Measurements from ENCODE around the gene CNPPD1. TPM values are rescaled to one million over a fixed set of nuclear protein-coding genes. Genes with fewer than 3 reads are reported as not detected.
"Not testable (repeated sequence)": the region's sequence is repeated elsewhere in the genome, so short reads cannot be mapped to it uniquely, and the experiment has no call there.

The CNPPD1 gene
- total and polyA plus RNA-seq, 5 donors: 40.0 to 53.1 (median 45.1) TPM

DNA sequence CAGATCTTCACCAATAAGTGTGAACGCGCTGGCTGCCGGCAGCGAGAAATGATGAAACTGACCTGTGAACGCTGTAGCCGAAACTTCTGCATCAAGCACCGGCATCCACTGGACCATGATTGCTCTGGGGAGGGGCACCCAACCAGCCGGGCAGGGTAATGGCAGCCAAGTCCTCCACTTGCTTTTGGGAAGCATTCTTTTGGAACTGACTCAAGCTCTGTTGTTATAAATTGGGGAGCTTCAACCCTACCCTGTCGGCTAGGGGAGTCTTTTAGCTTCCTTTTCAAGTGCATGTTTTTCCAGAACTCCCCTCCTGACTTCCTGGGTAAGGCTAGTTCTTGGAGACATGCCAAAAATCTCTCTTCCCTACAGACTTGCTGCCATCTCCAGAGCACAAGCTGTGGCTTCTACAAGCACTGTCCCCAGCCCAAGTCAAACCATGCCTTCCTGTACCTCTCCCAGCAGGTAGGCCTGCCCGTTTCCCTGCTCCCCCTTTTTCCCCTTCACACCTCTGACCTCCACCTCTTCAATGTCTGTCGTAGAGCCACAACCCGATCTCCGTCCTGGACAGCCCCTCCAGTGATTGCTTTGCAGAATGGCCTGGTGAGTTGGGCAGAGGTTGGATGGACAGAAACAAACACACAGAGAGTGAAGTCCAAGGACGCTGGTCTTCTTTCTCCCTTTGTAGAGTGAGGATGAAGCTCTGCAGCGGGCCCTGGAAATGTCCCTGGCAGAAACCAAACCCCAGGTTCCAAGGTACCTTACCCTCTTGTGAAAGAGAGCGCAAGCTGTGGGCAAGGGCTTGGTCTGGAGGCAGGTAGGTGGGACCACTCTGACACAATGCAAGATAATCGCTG is 31.4 kb upstream of the CNPPD1 start:
- DNase-seq: peak in 2 of 3 donors; percentile 40 to 55
- Histone ChIP-seq H3K4me1 (ENCODE audit: control insufficient read depth, insufficient read depth, low read length) (peaks cover 10% of the 10 kb centered on the region), H3K27ac (ENCODE audit: low read length) (peak overlapping the region; percentile 82), H3K27me3 (ENCODE audit: control insufficient read depth, insufficient read depth) (no peaks in the 10 kb centered on the region), H3K4me3 (ENCODE audit: low read length) (no peak overlapping the region), H3K9me3 (ENCODE audit: control insufficient read depth, low read length) (no peaks in the 10 kb centered on the region)
- 65% methylated on average over 17 of the region's 17 CpGs for WGBS
- no peak for ATAC-seq
- intact Hi-C loops (cut with DNase I): loop anchor here in 1 of 4 donors (5.0 kb wide), 1 partner anchor 36 kb away; the partner anchor contains the start of gene SLC23A3

DNA sequence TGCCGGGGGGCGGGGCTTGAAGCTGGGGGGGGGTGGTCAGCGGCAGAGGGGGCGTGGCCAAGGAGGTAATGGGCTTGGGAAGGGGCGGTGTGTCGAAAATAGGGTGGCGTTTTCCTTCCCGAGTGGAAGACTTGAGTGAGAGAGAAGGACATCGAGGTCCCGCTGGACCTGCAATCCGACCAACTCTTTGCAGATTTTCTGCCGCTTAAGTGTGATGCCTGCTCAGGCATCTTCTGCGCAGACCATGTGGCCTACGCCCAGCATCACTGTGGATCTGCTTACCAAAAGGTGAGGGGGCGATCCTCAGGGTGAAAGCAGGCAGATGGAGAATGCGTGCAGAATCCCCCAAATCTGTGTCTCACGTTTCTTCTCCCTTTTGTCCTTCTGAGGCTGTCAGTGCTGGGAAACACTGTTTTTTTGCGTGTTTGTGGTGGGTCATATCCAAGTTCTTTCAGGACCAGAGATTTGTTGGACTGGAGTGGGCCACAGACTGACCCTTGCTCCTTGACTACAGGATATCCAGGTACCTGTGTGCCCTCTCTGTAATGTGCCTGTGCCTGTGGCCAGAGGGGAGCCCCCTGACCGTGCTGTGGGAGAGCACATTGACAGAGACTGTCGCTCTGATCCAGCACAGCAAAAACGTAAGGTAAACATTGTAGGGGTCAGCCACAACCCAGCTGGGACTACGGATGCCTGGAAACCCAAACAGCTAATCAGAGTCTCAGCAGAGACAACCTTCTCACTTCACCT is 30.6 kb upstream of the CNPPD1 start:
- Histone ChIP-seq H3K4me1 (ENCODE audit: control insufficient read depth, insufficient read depth, low read length) (peaks cover 10% of the 10 kb centered on the region), H3K9me3 (ENCODE audit: control insufficient read depth, low read length) (no peaks in the 10 kb centered on the region), H3K4me3 (ENCODE audit: low read length) (peak overlapping the region; percentile 59), H3K27me3 (ENCODE audit: control insufficient read depth, insufficient read depth) (no peaks in the 10 kb centered on the region), H3K27ac (ENCODE audit: low read length) (peak overlapping the region; percentile 82)
- intact Hi-C loops (cut with DNase I): loop anchor here in 1 of 4 donors (5.0 kb wide), 1 partner anchor 35 kb away; the partner anchor contains the start of gene SLC23A3
- no peak for DNase-seq
- WGBS: 12% methylated on average over 22 of the region's 22 CpGs
- no peak for ATAC-seq

DNA sequence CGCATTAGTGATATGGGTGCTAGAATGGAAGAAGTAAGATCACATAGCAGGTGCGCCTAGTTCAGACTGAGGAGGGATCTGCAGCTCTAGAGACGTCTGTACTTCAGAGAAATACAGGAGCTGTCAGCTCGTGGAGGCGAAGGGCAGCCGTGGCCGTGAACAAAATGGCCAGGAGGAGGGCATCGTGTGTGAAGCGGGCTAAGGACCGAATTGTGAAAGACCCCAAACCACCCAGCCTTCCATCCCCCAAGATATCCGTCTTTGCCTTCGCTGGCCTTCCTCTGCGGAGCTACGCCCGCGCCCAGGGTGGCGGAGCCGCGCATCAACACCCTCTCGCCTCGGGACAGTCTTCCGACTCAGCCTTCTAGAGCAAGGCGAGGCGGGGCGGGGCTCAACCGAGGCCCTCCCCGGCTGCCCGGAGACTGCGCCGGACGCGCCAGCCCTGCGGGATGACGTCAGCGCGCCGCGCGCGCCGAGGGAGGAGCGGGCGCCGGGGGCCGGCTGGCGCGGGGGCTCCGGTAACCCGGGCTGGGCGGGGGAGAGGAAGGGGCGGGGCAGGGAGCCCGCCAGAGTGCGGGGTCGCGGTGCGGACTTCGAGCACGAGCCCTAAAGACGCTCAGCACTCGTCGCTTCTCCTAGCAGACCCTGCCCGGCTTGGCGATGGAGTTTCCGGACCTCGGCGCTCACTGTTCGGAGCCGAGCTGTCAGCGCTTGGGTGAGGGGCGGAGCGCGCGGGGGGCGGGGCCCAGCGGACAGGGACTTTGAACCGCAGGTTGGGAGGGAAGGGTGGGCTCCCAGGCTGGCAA is 29.8 kb upstream of the CNPPD1 start, which contains the start of gene ZFAND2B:
ZFAND2B (plus strand) TSS at position 455 of the 806 bp plus-strand sequence; CDS start at position 661, 206 bp downstream.
- no peaks in the 10 kb centered on the region for H3K9me3 ChIP-seq (ENCODE audit: control insufficient read depth, low read length)
- H3K4me1 ChIP-seq (ENCODE audit: control insufficient read depth, insufficient read depth, low read length): peaks cover 10% of the 10 kb centered on the region
- no peaks in the 10 kb centered on the region for H3K27me3 ChIP-seq (ENCODE audit: control insufficient read depth, insufficient read depth)
- H3K4me3 ChIP-seq (ENCODE audit: low read length): peak within 1 kb of the TSS; percentile 59
- DNase-seq (peak; percentile 96 to 99 (median 98)), ATAC-seq (peak; percentile 97 to 98)
- peak within 1 kb of the TSS; percentile 92 for H3K27ac ChIP-seq (ENCODE audit: low read length)
- intact Hi-C loops (cut with DNase I): loop anchor here in 1 of 4 donors (5.0 kb wide), 1 partner anchor 34 kb away; the partner anchor contains the start of gene SLC23A3
- under 1% methylated on average over 76 of the region's 76 CpGs for WGBS

DNA sequence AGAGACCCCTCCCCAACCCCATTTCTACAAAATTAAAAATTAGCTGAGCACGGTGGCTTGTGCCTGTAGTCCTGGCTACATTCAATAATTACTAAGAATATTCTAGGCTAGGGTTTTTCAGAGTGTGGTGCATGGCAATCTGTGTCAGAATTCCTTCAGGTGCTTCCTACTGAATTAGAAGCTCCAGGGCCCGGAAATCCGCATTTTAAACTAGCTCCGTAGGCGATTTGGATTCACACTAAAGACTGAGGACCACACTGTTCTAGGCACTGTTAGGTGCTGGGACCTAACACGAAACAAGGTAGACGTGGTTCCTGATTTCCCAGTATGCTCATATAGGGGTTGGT is 29.2 kb upstream of the CNPPD1 start:
- intact Hi-C loops (cut with DNase I): loop anchor here in 1 of 4 donors (5.0 kb wide), 1 partner anchor 34 kb away; the partner anchor contains the start of gene SLC23A3
- peak overlapping the region; percentile 59 for H3K4me3 ChIP-seq (ENCODE audit: low read length)
- no peaks in the 10 kb centered on the region for H3K27me3 ChIP-seq (ENCODE audit: control insufficient read depth, insufficient read depth)
- peak overlapping the region; percentile 92 for H3K27ac ChIP-seq (ENCODE audit: low read length)
- peaks cover 10% of the 10 kb centered on the region for H3K4me1 ChIP-seq (ENCODE audit: control insufficient read depth, insufficient read depth, low read length)
- H3K9me3 ChIP-seq (ENCODE audit: control insufficient read depth, low read length): no peaks in the 10 kb centered on the region
- WGBS: 19% methylated on average over 7 of the region's 7 CpGs
- ATAC-seq (no peak), DNase-seq (no peak)

DNA sequence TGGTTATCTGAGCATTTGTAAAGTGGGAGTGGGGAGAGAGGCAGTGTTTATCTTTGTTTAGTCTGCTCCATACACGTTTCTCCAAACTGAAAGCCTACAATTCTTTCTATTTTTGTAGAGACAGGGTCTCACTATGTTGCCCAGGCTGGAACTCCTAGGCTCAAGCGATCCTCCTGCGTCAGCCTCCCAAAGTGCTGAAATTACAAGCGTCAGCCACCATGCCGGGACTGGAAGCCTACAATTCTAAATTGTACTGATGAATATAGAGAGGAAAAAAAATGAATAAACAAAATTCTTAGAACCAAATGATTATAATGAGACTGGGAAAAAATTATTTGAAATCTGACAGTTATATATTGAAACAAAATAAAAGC is 28.4 kb upstream of the CNPPD1 start:
- intact Hi-C loops (cut with DNase I): loop anchor here in 1 of 4 donors (5.0 kb wide), 1 partner anchor 33 kb away; the partner anchor contains the start of gene SLC23A3
- Histone ChIP-seq H3K4me1 (ENCODE audit: control insufficient read depth, insufficient read depth, low read length) (peaks cover 10% of the 10 kb centered on the region), H3K27me3 (ENCODE audit: control insufficient read depth, insufficient read depth) (no peaks in the 10 kb centered on the region), H3K27ac (ENCODE audit: low read length) (no peak overlapping the region), H3K4me3 (ENCODE audit: low read length) (no peak overlapping the region), H3K9me3 (ENCODE audit: control insufficient read depth, low read length) (no peaks in the 10 kb centered on the region)
- ATAC-seq (no peak), DNase-seq (no peak)
- 80% methylated on average over 5 of the region's 5 CpGs for WGBS

DNA sequence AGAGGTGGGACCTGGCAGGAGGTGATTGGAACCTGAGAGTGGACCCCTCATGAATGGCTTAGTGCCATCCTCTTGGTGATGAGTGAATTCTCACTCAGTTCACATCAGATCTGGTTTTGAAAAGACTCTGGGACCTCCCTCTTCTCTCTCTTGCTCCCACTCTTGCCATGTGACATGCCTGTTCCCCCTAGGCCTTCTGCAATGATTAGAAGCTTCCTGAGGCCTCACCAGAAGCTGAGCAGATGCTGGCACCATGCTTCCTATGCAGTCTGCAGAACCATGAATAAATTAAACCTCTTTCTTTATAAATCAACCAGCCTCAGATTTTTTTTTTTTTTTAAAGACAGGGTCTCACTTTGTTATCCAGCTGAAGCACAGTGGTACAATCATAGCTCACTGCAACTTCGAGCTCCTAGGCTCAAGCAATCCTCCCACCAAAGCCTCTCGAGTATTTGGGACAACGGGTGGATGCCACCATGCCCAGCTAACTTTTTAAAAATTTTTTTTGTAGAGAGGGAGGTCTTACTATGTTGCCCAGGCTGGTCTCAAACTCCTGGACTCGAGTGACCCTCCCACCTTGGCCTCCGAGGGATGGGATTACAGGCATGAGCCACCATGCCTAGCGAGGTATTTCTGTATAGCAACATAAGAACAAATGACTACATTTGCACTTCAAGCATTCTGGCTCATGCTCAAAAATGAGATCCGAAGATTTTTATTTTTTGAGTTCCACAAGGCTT is 27.9 kb upstream of the CNPPD1 start:
- intact Hi-C loops (cut with DNase I): loop anchor here in 1 of 4 donors (5.0 kb wide), 1 partner anchor 32 kb away; the partner anchor contains the start of gene SLC23A3
- 91% methylated on average over 7 of the region's 7 CpGs for WGBS
- no peak overlapping the region for H3K4me3 ChIP-seq (ENCODE audit: low read length)
- no peak for ATAC-seq
- H3K27ac ChIP-seq (ENCODE audit: low read length): no peak overlapping the region
- no peak for DNase-seq
- peaks cover 10% of the 10 kb centered on the region for H3K4me1 ChIP-seq (ENCODE audit: control insufficient read depth, insufficient read depth, low read length)
- H3K27me3 ChIP-seq (ENCODE audit: control insufficient read depth, insufficient read depth): no peaks in the 10 kb centered on the region
- no peaks in the 10 kb centered on the region for H3K9me3 ChIP-seq (ENCODE audit: control insufficient read depth, low read length)

DNA sequence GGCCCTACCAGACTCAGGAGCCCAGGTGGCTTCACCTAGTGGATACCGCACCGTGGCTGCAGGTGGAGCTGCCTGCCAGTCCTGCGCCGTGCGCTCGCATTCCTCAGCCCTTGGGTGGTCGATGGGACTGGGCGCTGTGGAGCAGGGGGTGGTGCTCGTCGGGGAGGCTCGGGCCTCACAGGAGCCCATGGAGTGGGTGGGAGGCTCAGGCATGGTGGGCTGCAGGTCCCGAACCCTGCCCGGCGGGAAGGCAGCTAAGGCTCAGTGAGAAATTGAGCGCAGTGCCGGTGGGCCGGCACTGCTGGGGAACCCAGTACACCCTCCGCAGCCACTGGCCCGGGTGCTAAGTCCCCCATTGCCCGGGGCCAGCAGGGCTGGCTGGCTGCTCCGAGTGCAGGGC is 24.6 kb upstream of the CNPPD1 start:
- 93% methylated on average over 20 of the region's 21 CpGs for WGBS
- peak in 1 of 3 donors; percentile 44 for DNase-seq

DNA sequence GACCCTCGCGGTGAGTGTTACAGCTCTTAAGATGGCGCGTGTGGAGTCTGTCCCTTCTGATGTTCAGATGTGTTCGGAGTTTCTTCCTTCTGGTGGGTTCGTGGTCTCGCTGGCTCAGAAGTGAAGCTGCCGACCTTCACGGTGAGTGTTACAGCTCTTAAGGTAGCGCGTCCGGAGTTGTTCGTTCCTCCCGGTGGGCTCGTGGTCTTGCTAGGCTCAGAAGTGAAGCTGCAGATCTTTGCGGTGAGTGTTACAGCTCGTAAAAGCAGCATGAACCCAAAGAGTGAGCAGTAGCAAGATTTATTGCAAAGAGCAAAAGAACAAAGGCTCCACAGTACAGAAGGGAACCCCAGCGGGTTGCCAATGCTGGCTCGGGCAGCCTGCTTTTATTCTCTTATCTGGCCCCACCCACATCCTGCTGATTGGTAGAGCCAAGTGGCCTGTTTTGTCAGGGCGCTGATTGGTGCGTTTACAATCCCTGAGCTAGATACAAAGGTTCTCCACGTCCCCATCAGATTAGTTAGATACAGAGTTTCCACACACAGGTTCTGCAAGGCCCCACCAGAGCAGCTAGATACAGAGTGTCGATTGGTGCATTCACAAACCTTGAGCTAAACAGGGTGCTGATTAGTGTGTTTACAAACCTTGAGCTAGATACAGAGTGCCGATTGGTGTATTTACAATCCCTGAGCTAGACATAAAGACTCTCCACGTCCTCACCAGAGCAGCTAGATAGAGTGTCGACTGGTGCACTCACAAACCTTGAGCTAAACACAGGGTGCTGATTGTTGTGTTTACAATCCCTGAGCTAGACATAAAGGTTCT is 24.0 kb upstream of the CNPPD1 start:
- DNase-seq: peak in 1 of 3 donors; percentile 22
- H3K27me3 ChIP-seq (ENCODE audit: control insufficient read depth, insufficient read depth); H3K27ac ChIP-seq (ENCODE audit: low read length); H3K4me1 ChIP-seq (ENCODE audit: control insufficient read depth, insufficient read depth, low read length); H3K9me3 ChIP-seq (ENCODE audit: control insufficient read depth, low read length); intact Hi-C loops (cut with DNase I); H3K4me3 ChIP-seq (ENCODE audit: low read length); ATAC-seq: not testable (repeated sequence)
- WGBS: 80% methylated on average over 25 of the region's 26 CpGs

More for the DNA sequence above, 24.6 kb upstream of the CNPPD1 start:
- intact Hi-C loops (cut with DNase I); H3K4me3 ChIP-seq (ENCODE audit: low read length); H3K27ac ChIP-seq (ENCODE audit: low read length); ATAC-seq; H3K9me3 ChIP-seq (ENCODE audit: control insufficient read depth, low read length); H3K4me1 ChIP-seq (ENCODE audit: control insufficient read depth, insufficient read depth, low read length); H3K27me3 ChIP-seq (ENCODE audit: control insufficient read depth, insufficient read depth): not testable (repeated sequence)

DNA sequence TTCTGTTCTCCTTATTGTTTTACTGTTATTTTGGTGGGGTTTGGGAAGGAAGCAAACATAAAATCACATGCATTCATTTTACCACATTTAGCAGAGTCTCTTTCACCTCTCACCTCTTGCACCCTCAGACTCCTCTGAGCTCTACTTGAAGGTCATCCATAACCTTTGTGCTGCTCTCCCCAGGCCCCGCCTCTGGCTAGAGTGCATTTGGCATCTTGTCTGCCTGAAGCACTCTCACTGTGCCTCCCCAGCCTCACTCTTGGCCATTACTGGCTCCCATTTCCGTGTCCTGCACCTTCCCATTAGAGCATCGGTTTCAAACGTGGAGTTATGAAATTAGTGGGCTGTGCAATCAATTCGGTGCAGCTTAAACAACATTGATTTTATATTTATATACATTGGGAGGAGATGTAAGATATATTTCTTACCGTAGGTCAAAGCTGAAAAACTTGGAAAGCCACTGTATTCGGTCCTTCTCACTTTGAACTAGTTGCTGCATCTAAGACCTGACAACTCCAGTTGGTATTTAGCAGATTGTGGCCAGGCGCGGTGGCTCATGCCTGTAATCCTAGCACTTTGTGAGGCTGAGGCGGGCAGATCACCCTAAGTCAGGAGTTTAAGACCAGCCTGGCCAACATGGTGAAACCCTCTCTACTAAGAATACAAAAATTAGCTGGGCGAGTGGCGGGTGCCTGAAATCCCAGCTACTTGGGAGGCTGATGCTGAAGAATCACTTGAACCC is 22.9 kb upstream of the CNPPD1 start:
- 81% methylated on average over 12 of the region's 12 CpGs for WGBS
- DNase-seq (peak in 1 of 3 donors; percentile 10), ATAC-seq (no peak)
- no peak overlapping the region for H3K27ac ChIP-seq (ENCODE audit: low read length)
- intact Hi-C loops (cut with DNase I): no loop called here
- H3K4me1 ChIP-seq (ENCODE audit: control insufficient read depth, insufficient read depth, low read length): no peaks in the 10 kb centered on the region
- no peaks in the 10 kb centered on the region for H3K9me3 ChIP-seq (ENCODE audit: control insufficient read depth, low read length)
- H3K27me3 ChIP-seq (ENCODE audit: control insufficient read depth, insufficient read depth): no peaks in the 10 kb centered on the region
- no peak overlapping the region for H3K4me3 ChIP-seq (ENCODE audit: low read length)
